Activated CD4-positive, alpha-beta T cell treated with anti-CD3 and anti-CD28 coated beads, Interleukin-2, amount 50 U/mL, for 4 hours (primary cell): ENCODE results near the gene SGPP2.

Source experiments
- DNase-seq, 2 experiments: peaks; one replicate each; pipeline ENCODE4 v3.0.0-alpha.2; 2020

The SGPP2 gene

DNA sequence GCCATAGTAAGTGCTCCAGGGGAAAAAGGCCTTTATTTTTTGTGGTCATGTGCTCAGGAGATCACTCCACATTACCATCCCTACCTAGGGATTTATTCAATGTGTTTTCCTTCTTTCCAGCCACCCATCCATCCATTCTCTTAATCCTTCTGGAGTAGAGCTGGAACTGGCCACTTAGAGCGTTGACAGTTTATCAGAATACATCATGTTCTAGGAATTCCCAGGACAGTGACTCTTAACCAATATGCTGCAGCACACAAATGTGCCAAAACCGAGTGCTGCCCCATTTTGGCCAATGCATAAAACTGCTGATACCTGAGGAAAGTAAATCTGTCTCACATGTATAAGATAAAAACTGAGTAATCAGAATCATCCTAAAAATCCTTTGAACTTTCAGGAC is 167.8 kb downstream of the SGPP2 start:
- no peak for DNase-seq

DNA sequence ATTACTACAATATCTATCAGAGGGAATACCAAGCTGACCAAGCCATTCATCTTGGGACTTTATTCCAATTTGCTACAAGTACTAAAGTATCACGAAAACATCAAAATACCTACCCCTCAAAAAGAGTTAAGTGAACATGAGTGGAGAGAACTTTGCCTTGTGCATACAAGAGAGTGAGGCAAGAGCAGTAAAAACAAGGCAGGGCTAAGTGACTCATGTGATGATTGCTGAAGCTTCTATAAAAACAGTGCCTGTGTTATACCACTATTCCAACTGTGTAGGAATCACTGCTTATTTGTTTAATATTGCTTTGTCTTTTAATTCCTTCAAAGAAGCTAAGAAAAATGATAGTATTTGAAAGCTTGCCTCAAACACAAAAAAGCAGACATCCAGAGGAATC is 170.3 kb downstream of the SGPP2 start:
- no peak for DNase-seq

DNA sequence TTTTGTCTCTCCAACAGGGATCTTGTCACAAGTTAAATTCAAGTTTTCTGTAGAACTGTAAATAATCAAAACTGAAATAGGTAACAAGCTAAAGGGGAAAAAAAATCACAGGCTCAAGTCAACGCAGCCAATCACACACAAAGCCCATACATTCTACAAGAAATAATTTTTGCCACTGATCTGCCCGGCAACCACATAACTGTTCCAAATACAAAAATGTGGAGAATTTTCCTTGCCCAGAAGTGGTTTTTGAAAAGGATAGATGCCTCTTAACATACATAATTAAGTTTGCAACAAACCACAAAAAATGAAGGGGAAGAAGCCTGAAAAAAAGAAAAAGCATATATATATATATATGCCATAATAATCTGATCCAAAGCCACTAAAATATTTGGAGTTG is 171.2 kb downstream of the SGPP2 start:
- DNase-seq: no peak

DNA sequence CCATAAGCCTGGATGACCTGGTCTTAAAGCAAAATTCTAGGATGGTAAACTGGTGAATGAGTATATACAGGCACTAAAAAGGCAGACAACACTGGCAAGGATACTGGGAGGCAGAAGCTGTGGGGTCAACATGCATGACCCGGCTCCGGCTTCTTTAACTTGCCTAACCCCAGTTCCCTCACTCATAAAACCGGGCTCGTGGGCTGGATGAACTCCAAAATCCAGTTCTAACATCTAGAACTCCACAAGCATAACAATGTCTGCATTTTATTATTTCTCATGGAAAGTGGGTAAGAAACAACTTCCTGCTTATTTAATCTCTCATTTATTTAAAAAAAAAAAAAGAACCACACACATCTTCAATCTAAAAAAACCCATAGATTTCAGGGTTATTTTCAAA is 174.3 kb downstream of the SGPP2 start:
- DNase-seq: no peak

DNA sequence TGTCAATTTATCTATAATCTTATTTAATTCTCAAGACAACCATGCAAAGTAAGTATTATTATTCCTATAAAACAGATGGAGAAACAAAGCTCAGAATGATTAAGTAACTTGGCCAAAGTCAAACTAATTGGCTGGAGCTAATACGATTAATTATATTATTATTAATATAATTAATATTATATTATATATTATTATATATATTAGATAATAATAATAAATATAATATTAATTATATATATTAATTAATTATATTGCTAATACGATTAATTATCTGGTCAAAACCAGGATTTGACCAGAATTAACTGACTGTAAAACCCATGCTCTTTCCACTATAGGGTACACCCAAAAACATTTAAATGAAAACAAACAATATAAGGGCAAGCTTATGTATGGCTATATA is 179.2 kb downstream of the SGPP2 start:
- DNase-seq: no peak

DNA sequence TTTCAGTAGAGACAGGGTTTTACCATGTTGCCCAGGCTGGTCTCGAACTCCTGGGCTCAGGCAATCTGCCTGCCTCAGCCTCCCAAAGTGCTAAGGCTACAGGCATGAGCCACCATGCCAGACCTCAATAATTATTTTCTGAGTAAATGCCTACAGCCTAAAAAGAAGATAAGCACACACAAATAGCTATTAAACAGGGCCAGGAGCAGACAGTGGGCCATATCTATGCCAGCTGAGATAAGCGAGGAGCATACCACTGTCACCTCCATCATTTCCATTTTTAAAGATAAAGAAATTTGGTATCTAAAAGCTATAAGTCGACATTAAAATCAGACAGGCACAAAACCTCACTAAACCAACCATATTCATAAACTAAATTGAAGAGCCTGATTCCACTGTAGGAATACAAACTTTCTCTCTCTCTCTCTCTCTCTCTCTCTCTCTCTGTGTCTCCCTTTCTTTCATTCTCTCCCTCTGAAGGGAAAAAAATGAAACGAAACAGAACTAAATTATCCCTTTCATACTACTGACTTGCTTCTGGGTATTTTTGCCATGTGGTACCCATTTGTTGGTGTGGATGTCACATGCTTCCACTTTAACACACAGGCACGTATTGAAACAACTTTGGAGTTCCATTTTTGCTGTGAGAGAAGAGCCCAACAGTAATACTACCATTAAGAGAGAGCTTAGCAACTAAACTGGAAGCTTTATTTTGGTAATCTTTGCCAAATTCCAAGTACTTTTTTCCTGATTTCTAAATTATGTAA is 180.6 kb downstream of the SGPP2 start:
- DNase-seq: no peak

DNA sequence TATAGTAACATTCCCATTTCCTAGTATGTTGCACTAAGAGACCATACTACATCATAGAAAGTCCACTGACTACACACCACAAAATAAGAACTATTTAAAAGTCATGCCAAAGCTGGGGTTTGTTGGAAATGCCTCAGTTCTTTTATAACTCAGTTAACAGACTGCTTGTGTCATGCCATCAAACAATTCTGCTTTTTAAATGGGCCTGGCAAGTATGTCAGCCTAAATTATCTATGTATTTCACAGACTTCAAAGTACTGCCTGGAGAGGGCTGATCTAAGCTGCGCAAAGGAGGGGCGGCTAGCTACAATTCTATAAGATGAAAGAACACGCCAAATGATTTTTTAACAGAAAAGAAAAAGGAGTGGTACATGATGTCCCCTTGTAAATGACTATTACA is 182.0 kb downstream of the SGPP2 start:
- no peak for DNase-seq

DNA sequence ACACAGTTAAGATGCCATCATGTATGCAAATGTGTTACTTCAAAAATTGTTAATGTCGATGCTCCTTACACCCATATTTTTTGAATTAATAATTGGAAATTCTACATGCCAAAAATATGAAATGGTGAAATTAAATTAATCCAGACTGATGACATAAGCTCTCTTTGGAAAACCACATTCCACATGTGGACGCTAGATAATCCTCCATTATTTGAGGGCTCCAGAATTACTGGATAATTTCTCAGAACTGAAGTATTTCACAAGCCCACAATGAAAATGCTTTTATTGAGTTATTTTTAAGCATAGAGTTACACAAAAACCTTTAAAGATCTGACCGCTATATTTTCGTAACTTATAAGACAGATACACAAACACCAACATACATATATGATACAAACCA is 183.7 kb downstream of the SGPP2 start:
- no peak for DNase-seq

DNA sequence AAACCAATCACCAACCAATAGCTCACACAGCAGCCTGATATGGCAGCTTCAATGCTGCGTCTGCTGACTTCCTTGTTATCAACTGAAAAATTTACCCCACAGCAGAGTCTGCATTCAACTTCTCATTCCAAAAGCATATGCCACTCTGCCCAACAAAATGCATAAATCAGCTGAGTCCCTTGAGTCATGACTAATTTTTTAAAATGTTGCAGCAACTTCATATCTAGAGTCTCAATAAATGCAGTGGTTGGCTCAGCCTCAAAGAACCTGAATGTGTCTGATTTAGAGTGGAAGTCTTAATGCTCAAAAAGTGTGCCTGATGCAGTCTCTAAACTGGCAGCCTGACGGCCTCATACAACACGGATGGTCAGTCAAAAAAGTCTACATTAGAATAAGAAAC is 185.0 kb downstream of the SGPP2 start:
- no peak for DNase-seq
